GM23248 (cell line): ENCODE measurements around the gene FH.

Experiments
- EZH2 ChIP-seq: fragments of 200-600 bp; sonication (generic); IDR thresholded peaks from 2 replicates; pipeline ENCODE4 v1.6.1; 2018; ENCODE audit warnings: antibody characterized with exemption, mild to moderate bottlenecking; ENCODE audit not compliant: insufficient read depth, poor library complexity, severe bottlenecking
- EZH2phosphoT487 ChIP-seq: fragments of 200-600 bp; sonication (generic); IDR thresholded peaks from 2 replicates; pipeline ENCODE4 v1.6.1; 2018; ENCODE audit warnings: antibody characterized with exemption, moderate library complexity, mild to moderate bottlenecking, low read depth; ENCODE audit not compliant: insufficient read depth

GRCh38 chr1:241465673-241466072 lies 53.9 kb downstream of the FH start:
- TF ChIP-seq EZH2 (no peak), EZH2phosphoT487 (no peak)
